ENCODE measurements around the gene IREB2.

The IREB2 gene

DNA sequence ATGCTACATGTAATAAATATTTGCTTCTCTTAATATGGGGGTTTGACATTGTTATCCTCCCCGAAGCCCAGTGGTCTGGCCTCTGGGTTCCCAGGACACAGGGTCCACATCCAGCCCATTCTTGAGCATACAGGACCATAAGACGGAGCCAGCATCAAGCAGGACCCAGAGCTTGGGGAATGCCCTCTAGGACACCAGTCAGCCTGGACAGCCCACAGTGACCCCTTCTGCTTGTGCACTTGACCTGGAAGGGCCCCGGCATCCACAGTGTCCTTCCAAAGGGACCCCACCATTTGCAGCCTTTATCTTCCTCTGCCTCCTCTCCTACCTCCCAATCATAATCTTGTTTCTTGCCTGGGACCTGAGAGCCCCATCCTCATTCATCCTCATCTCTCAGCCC lies 46.2 kb upstream of the IREB2 start:
- DNase-seq (ENCODE audit: low read depth) = no peak
- H3K4me3 ChIP-seq (replicated peaks; ENCODE audit: low read depth, low read length) = no peak overlapping the region
- TF ChIP-seq, protein P1, sequence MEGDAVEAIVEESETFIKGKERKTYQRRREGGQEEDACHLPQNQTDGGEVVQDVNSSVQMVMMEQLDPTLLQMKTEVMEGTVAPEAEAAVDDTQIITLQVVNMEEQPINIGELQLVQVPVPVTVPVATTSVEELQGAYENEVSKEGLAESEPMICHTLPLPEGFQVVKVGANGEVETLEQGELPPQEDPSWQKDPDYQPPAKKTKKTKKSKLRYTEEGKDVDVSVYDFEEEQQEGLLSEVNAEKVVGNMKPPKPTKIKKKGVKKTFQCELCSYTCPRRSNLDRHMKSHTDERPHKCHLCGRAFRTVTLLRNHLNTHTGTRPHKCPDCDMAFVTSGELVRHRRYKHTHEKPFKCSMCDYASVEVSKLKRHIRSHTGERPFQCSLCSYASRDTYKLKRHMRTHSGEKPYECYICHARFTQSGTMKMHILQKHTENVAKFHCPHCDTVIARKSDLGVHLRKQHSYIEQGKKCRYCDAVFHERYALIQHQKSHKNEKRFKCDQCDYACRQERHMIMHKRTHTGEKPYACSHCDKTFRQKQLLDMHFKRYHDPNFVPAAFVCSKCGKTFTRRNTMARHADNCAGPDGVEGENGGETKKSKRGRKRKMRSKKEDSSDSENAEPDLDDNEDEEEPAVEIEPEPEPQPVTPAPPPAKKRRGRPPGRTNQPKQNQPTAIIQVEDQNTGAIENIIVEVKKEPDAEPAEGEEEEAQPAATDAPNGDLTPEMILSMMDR (IDR thresholded peaks at IDR 0.05; ENCODE audit: low read length, missing control alignments) = no peak

DNA sequence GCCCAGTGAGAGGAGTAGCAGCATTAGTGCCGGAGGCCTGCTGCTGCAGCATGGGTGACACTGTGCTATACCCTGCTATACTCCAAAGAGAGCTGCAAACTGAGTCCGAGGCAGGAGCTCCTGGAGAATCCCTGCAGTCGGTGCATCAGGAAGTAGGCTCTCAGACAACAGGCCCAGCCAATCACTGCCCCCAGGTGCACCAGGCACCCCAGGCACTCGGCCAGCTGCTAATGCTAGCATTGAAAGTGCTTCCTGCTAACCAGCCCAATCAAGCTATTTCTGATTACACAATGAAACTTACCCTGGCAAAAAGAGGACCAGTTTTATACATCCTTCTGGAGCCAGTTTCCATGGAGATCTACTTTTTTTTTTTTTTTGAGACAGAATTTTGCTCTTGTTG lies 45.6 kb upstream of the IREB2 start:
- no peak overlapping the region for H3K4me3 ChIP-seq (replicated peaks; ENCODE audit: low read depth, low read length)
- no peak for DNase-seq (ENCODE audit: low read depth)
- TF ChIP-seq, protein P1 (IDR thresholded peaks at IDR 0.05; ENCODE audit: low read length, missing control alignments) = no peak

DNA sequence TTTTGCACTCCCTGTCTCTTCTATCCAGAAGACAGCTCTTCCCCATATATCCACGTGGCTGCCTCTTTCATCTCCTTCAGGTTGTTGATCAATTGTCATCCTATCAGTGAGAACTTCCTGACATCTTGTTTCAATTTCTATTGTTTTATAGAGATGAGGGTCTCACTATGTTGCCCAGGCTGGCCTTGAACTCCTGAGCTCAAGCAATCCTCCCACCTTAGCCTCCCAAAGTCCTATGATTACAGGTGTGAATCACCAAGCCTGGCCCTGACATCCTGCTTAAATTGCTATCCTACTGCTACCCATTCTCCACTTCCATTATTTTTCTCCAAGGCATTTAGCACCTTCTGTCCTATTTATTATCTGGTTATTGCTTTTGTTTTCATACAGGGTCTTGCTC lies 44.9 kb upstream of the IREB2 start:
- no peak for DNase-seq (ENCODE audit: low read depth)
- TF ChIP-seq, protein P1 (IDR thresholded peaks at IDR 0.05; ENCODE audit: low read length, missing control alignments) = no peak
- no peak overlapping the region for H3K4me3 ChIP-seq (replicated peaks; ENCODE audit: low read depth, low read length)

DNA sequence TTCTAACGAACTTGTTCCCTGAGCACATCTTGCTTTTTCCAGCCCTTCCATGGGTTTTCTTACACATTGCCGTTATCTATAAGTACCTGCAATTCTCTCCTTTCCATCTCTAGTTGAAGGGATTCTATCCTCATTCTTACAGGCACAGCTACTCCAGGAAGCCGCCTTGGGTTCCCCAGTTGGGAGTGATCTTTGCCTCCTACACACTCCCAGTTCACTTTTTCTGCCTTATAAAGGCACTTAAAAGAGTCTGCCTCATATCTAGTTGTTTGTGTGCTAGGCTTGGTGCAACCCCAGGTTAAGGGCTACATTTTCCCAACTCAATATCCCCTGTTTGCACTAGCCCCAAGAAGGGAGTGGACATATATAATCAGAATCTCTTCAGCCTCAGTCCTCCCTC lies 44.0 kb upstream of the IREB2 start:
- TF ChIP-seq, protein P1 (IDR thresholded peaks at IDR 0.05; ENCODE audit: low read length, missing control alignments) = no peak
- DNase-seq (ENCODE audit: low read depth) = no peak
- H3K4me3 ChIP-seq (replicated peaks; ENCODE audit: low read depth, low read length) = no peak overlapping the region

DNA sequence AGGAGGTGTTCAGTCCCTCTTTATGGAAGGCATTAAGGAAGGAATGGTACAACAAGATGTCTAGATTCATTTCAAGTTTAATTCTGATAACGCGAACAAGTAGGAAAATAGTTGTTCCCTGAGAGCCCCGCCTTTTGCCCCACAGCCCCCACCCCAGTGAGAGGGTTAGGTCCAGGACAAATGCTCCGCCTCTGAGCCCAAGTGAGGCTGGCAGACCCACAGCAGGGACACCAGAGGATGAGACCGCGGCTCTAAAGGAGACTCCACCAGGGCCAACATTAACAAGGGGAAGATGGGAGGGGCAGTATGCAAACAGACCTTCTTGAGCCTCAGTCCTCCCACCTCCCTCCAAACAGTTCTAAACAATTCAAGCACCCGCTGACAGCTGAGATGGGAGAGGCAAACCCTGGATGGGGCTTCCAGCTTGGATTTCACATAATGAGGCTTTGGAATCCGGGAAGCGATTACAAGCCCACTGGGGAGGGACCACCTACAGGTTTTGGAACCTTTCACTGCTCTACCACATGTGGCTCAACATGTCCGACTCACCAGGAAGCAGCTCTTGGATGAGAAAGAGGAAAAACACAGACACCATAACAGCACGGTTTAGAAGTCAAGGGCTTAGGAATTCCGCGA lies 42.9 kb upstream of the IREB2 start:
- TF ChIP-seq, protein P1 (IDR thresholded peaks at IDR 0.05; ENCODE audit: low read length, missing control alignments) = no peak
- DNase-seq (ENCODE audit: low read depth) = no peak
- H3K4me3 ChIP-seq (replicated peaks; ENCODE audit: low read depth, low read length) = no peak overlapping the region

GRCh38 chr15:78396186-78396814 lies 41.7 kb upstream of the IREB2 start:
- no peak for DNase-seq (ENCODE audit: low read depth)
- TF ChIP-seq, protein P1 (IDR thresholded peaks at IDR 0.05; ENCODE audit: low read length, missing control alignments) = no peak
- H3K4me3 ChIP-seq (replicated peaks; ENCODE audit: low read depth, low read length) = no peak overlapping the region

GRCh38 chr15:78396976-78397375 lies 41.0 kb upstream of the IREB2 start:
- TF ChIP-seq, protein P1 (IDR thresholded peaks at IDR 0.05; ENCODE audit: low read length, missing control alignments) = peak; percentile 26
- no peak overlapping the region for H3K4me3 ChIP-seq (replicated peaks; ENCODE audit: low read depth, low read length)
- peak; percentile 38 for DNase-seq (ENCODE audit: low read depth)

Data from fibroblast of pulmonary artery (primary cell).